OCI-LY1 (cell line): ENCODE measurements around the gene ARMC9.

Source experiments
- H2AFZ ChIP-seq: fragments of 200-600 bp; sonication (generic), shearing (Covaris generic); 2 replicates; pipeline ENCODE4 v1.6.0; 2014; ENCODE audit warnings: antibody characterized with exemption, mild to moderate bottlenecking, low read length
- H3F3A ChIP-seq: fragments of 200-600 bp; sonication (generic), shearing (Covaris generic); 2 replicates; pipeline ENCODE4 v1.6.0; 2014; ENCODE audit warnings: mild to moderate bottlenecking, antibody characterized with exemption, low read length, moderate library complexity; ENCODE audit not compliant: insufficient read depth
- H3K27ac ChIP-seq: fragments of 200-600 bp; sonication (generic); 2 replicates; pipeline ENCODE4 v1.5.1; 2014; ENCODE audit warnings: low read length, mixed run types, mild to moderate bottlenecking, low read depth; ENCODE audit not compliant: poor library complexity, severe bottlenecking
- H3K27me3 ChIP-seq: fragments of 200-600 bp; sonication (generic); 2 replicates; pipeline ENCODE4 v1.6.0; 2014; ENCODE audit warnings: antibody characterized with exemption, mild to moderate bottlenecking, low read length, moderate library complexity; ENCODE audit not compliant: insufficient read depth
- H3K36me3 ChIP-seq: fragments of 200-600 bp; sonication (generic); 2 replicates; pipeline ENCODE4 v1.6.1; 2014; ENCODE audit warnings: mild to moderate bottlenecking, antibody characterized with exemption, low read length, moderate library complexity, mixed read lengths; ENCODE audit not compliant: insufficient read depth
- H3K4me1 ChIP-seq: fragments of 200-600 bp; sonication (generic); 2 replicates; pipeline ENCODE4 v1.5.1; 2014; ENCODE audit warnings: mild to moderate bottlenecking, low read length, moderate library complexity; ENCODE audit not compliant: insufficient read depth, severe bottlenecking
- H3K4me2 ChIP-seq: fragments of 200-600 bp; sonication (generic), shearing (Covaris generic); 2 replicates; pipeline ENCODE4 v1.6.1; 2014; ENCODE audit warnings: low read length
- H3K4me3 ChIP-seq: fragments of 200-600 bp; sonication (generic); 2 replicates; pipeline ENCODE4 v1.5.1; 2014; ENCODE audit warnings: low read length, low read depth, mild to moderate bottlenecking, mixed read lengths; ENCODE audit not compliant: poor library complexity, severe bottlenecking
- H3K79me2 ChIP-seq: fragments of 200-600 bp; shearing (Covaris generic); 2 replicates; pipeline ENCODE4 v1.6.1; 2016; ENCODE audit warnings: mixed run types, low read length, mixed read lengths; ENCODE audit not compliant: insufficient read depth
- H3K9ac ChIP-seq: fragments of 200-600 bp; sonication (generic), shearing (Covaris generic); 2 replicates; pipeline ENCODE4 v1.6.1; 2014; ENCODE audit warnings: mild to moderate bottlenecking, low read length, mixed read lengths
- H3K9me2 ChIP-seq: fragments of 200-600 bp; sonication (generic), shearing (Covaris generic); 2 replicates; pipeline ENCODE4 v1.6.1; 2014; ENCODE audit warnings: low read depth, mild to moderate bottlenecking, low read length, mixed read lengths
- H3K9me3 ChIP-seq: fragments of 200-600 bp; shearing (Covaris generic); 2 replicates; pipeline ENCODE4 v1.6.1; 2014; ENCODE audit warnings: low read length, mixed read lengths
- H4K20me1 ChIP-seq: fragments of 200-600 bp; sonication (generic), shearing (Covaris generic); 2 replicates; pipeline ENCODE4 v1.6.0; 2016; ENCODE audit warnings: mild to moderate bottlenecking, low read length; ENCODE audit not compliant: insufficient read depth
- CTCF ChIP-seq: fragments of 200-600 bp; sonication (generic), shearing (Covaris generic); IDR thresholded peaks from 2 replicates; pipeline ENCODE4 v1.5.1; 2017; ENCODE audit warnings: mild to moderate bottlenecking, antibody characterized with exemption, low read length, moderate library complexity, mixed read lengths
- EZH2 ChIP-seq: fragments of 200-600 bp; sonication (generic), shearing (Covaris generic); IDR thresholded peaks from 2 replicates; pipeline ENCODE4 v1.8.0; 2017; ENCODE audit warnings: borderline replicate concordance, mixed run types, mild to moderate bottlenecking, antibody characterized with exemption, low read length, moderate library complexity, mixed read lengths

ARMC9 gene

GRCh38 chr2:231330311-231330710 lies 131.9 kb downstream of the ARMC9 start:
- H3K4me3 ChIP-seq = no peak overlapping the region

GRCh38 chr2:231331533-231331932 lies 133.1 kb downstream of the ARMC9 start:
- Histone ChIP-seq H3K9ac (no peak overlapping the region), H3F3A (no peaks in the 10 kb centered on the region), H3K4me1 (no peaks in the 10 kb centered on the region), H3K27me3 (no peaks in the 10 kb centered on the region), H3K27ac (no peak overlapping the region), H4K20me1 (no peaks in the 10 kb centered on the region), H3K4me2 (no peak overlapping the region), H3K9me2 (no peaks in the 10 kb centered on the region), H3K36me3 (no peaks in the 10 kb centered on the region; the same call in 1 of the 2 replicates), H3K79me2 (no peaks in the 10 kb centered on the region), H3K4me3 (no peak overlapping the region), H2AFZ (no peak overlapping the region), H3K9me3 (no peaks in the 10 kb centered on the region)
- no peak for TF ChIP-seq CTCF
- TF ChIP-seq EZH2 = no peak

More at GRCh38 chr2:231330311-231330710, 131.9 kb downstream of the ARMC9 start:
- Histone ChIP-seq H3K27ac (no peak overlapping the region), H2AFZ (no peak overlapping the region), H3K79me2 (no peaks in the 10 kb centered on the region), H3K36me3 (no peaks in the 10 kb centered on the region; the same call in 1 of the 2 replicates), H3K9me3 (no peaks in the 10 kb centered on the region), H4K20me1 (no peaks in the 10 kb centered on the region), H3K9ac (no peak overlapping the region), H3K4me2 (no peak overlapping the region), H3F3A (no peaks in the 10 kb centered on the region), H3K4me1 (no peaks in the 10 kb centered on the region), H3K9me2 (no peaks in the 10 kb centered on the region), H3K27me3 (no peaks in the 10 kb centered on the region)
- TF ChIP-seq CTCF (no peak), EZH2 (no peak)

- Histone ChIP-seq H2AFZ (no peak overlapping the region), H3K4me3 (no peak overlapping the region), H3K9ac (no peak overlapping the region), H3K9me2 (no peaks in the 10 kb centered on the region), H3K27ac (no peak overlapping the region), H3K9me3 (no peaks in the 10 kb centered on the region), H3K36me3 (no peaks in the 10 kb centered on the region; the same call in 1 of the 2 replicates), H3K4me1 (no peaks in the 10 kb centered on the region), H3K79me2 (no peaks in the 10 kb centered on the region), H3K27me3 (no peaks in the 10 kb centered on the region), H3K4me2 (no peak overlapping the region), H4K20me1 (no peaks in the 10 kb centered on the region), H3F3A (no peaks in the 10 kb centered on the region)
- TF ChIP-seq EZH2 (no peak), CTCF (no peak)
Observed at GRCh38 chr2:231332388-231332787, 134.0 kb downstream of the ARMC9 start.
